Body of pancreas (tissue), 4 donors: ENCODE results near the gene PRR29.

Experiments
- CTCF ChIP-seq, 7 experiments: fragments of 450-650 bp in 4 of 7; fragments of 200-600 bp in 3 of 7; sonication (generic) in 3 of 7; IDR thresholded peaks; one replicate each; pipeline ENCODE4 v1.5.1; 2016 to 2019; ENCODE audit warnings: antibody characterized with exemption in 7 of 7
- POLR2A ChIP-seq, 3 donors: fragments of 450-650 bp; IDR thresholded peaks; one replicate each; pipeline ENCODE4 v1.6.1; 2016; ENCODE audit warnings: antibody characterized with exemption in 3 of 3, mild to moderate bottlenecking in 2 of 3

- TF ChIP-seq CTCF (IDR thresholded peaks at IDR 0.05) = no peak
- no peak for TF ChIP-seq POLR2A (IDR thresholded peaks at IDR 0.05)
Measured at GRCh38 chr17:64040206-64040605, 42.1 kb downstream of the PRR29 start.
